B cell (primary cell): ENCODE measurements around the gene ANK2. TPM values are rescaled to one million over a fixed set of nuclear protein-coding genes. Genes with fewer than 3 reads are reported as not detected.

Experiments
- ATAC-seq: fragments of 200-7000 bp; cut with Tn5 transposase; one replicate; pipeline ENCODE4 v1.10.0; 2021; ENCODE audit warnings: low read depth, mild to moderate bottlenecking, moderate number of reproducible peaks, moderate library complexity
- CTCF ChIA-PET: fragments of 350-600 bp; sonication (Branson Sonifier 250); formaldehyde crosslinking; loops from one replicate; lab custom pipeline; 2021; ENCODE audit warnings: antibody characterized with exemption, inconsistent platforms; lab: Charles Lee
- POLR2A ChIA-PET: fragments of 350-600 bp; sonication (Branson Sonifier 250); formaldehyde crosslinking; loops from one replicate; lab custom pipeline; 2021; ENCODE audit warnings: antibody characterized with exemption; lab: Charles Lee
- DNase-seq: peaks from one replicate; pipeline ENCODE4 v3.0.0; 2013
- H2AFZ ChIP-seq: 2 replicates; pipeline ENCODE4 v1.6.1; 2012; ENCODE audit warnings: mild to moderate bottlenecking, low read depth, low read length; ENCODE audit not compliant: insufficient read depth, poor library complexity, severe bottlenecking
- H3K27ac ChIP-seq, 2 donors: 1 replicate in 1 of 2; 2 replicates in 1 of 2; pipeline ENCODE4 v1.5.1; 2012 to 2013; ENCODE audit warnings: low read length in 2 of 2, mild to moderate bottlenecking in 2 of 2, moderate library complexity in 1 of 2
- H3K27me3 ChIP-seq, 4 experiments: fragments of 200-600 bp in 1 of 4; sonication (generic) in 1 of 4; replicated peaks in 1 of 4; 1 replicate in 2 of 4; 2 replicates in 2 of 4; pipeline versions ENCODE4 v1.6.1 to v1.7.0; 2013 to 2016; ENCODE audit warnings: low read length in 3 of 4, mild to moderate bottlenecking in 2 of 4, mixed read lengths in 1 of 4, moderate library complexity in 1 of 4; ENCODE audit not compliant: insufficient read depth in 4 of 4, control insufficient read depth in 3 of 4; ENCODE audit errors: control extremely low read depth in 1 of 4
- H3K36me3 ChIP-seq, 2 experiments: replicated peaks in 1 of 2; 1 replicate in 1 of 2; 2 replicates in 1 of 2; pipeline versions ENCODE4 v1.6.1 to v1.7.1; 2013; ENCODE audit warnings: low read length in 1 of 2; ENCODE audit not compliant: insufficient read depth in 2 of 2, control insufficient read depth in 1 of 2; ENCODE audit errors: control extremely low read depth in 1 of 2, extremely low read depth in 1 of 2
- H3K4me1 ChIP-seq, 2 donors: fragments of 200-600 bp in 1 of 2; sonication (generic) in 1 of 2; 1 replicate in 1 of 2; 2 replicates in 1 of 2; pipeline versions ENCODE4 v1.5.1 to v1.6.1; 2013 to 2017; ENCODE audit warnings: low read length in 2 of 2; ENCODE audit not compliant: control insufficient read depth in 2 of 2, insufficient read depth in 2 of 2
- H3K4me2 ChIP-seq: replicated peaks from 2 replicates; pipeline ENCODE3; 2012; ENCODE audit warnings: mild to moderate bottlenecking, low read depth, low read length; ENCODE audit not compliant: poor library complexity, severe bottlenecking
- H3K4me3 ChIP-seq, 5 experiments: fragments of 200-600 bp in 1 of 5; sonication (generic) in 1 of 5; 1 replicate in 3 of 5; 2 replicates in 2 of 5; pipeline versions ENCODE4 v1.5.1 to v1.7.0; 2011 to 2016; ENCODE audit warnings: low read length in 4 of 5, mild to moderate bottlenecking in 4 of 5, low read depth in 2 of 5, control low read depth in 1 of 5, moderate library complexity in 1 of 5; ENCODE audit not compliant: insufficient read depth in 1 of 5; ENCODE audit errors: control extremely low read depth in 1 of 5, extremely low read depth in 1 of 5
- H3K79me2 ChIP-seq: fragments of 200-600 bp; sonication (generic); one replicate; pipeline ENCODE4 v1.6.0; 2016; ENCODE audit warnings: low read length; ENCODE audit not compliant: control insufficient read depth, insufficient read depth
- H3K9ac ChIP-seq: fragments of 200-600 bp; sonication (generic); 2 replicates; pipeline ENCODE4 v1.6.1; 2017; ENCODE audit warnings: mild to moderate bottlenecking, low read length, moderate library complexity
- H3K9me3 ChIP-seq, 3 donors: one replicate each; pipeline versions ENCODE4 v1.6.1 to v1.7.1; 2013; ENCODE audit warnings: low read length in 2 of 3; ENCODE audit not compliant: control insufficient read depth in 2 of 3, insufficient read depth in 1 of 3; ENCODE audit errors: control extremely low read depth in 1 of 3
- H4K20me1 ChIP-seq: 2 replicates; pipeline ENCODE4 v1.6.0; 2012; ENCODE audit warnings: mild to moderate bottlenecking, low read length; ENCODE audit not compliant: insufficient read depth, control insufficient read depth, poor library complexity, severe bottlenecking
- H3K27ac Mint-ChIP-seq: one replicate; pipeline ENCODE4 v1.8.0; 2021; ENCODE audit warnings: mixed read lengths
- H3K27me3 Mint-ChIP-seq: one replicate; pipeline ENCODE4 v1.8.0; 2021; ENCODE audit warnings: mixed read lengths
- H3K4me1 Mint-ChIP-seq: one replicate; pipeline ENCODE4 v1.8.0; 2021; ENCODE audit warnings: mixed read lengths
- H3K4me3 Mint-ChIP-seq: one replicate; pipeline ENCODE4 v1.8.0; 2021; ENCODE audit warnings: mixed read lengths
- H3K9me3 Mint-ChIP-seq: one replicate; pipeline ENCODE4 v1.8.0; 2022; ENCODE audit warnings: mixed read lengths; ENCODE audit not compliant: insufficient read depth
- EZH2 ChIP-seq: IDR thresholded peaks from 2 replicates; pipeline ENCODE4 v1.6.1; 2012; ENCODE audit warnings: borderline replicate concordance, low read depth, mild to moderate bottlenecking, moderate library complexity, low read length; ENCODE audit not compliant: insufficient read depth, poor library complexity, severe bottlenecking
- WGBS: methylation state at CpG from one replicate; pipeline ENCODE4 v1.1.5; 2013; ENCODE audit warnings: missing lambda C conversion rate; ENCODE audit not compliant: insufficient coverage; 5-methylcytosine and 5-hydroxymethylcytosine counted together
- intact Hi-C: fragments of 100-400 bp; cut with micrococcal nuclease; formaldehyde crosslinking; loops from one replicate; pipeline ENCODE4 v1.10.0; 2022
- polyA plus RNA-seq: library from polyadenylated mRNA; depleted of rRNA; stranded (reverse); fragments of >200 nt; gene quantifications from 2 replicates; pipeline ENCODE4 v1.2.3, GENCODE V29; 2012
- total RNA-seq, 2 donors: library from RNA; stranded (reverse); fragments of 120-200 nt in 1 of 2; gene quantifications; 1 replicate in 1 of 2; 2 replicates in 1 of 2; pipeline versions ENCODE4 v1.2.3 to v1.2.4, GENCODE V29; 2013 to 2022
- TF ChIP-seq, protein P1 (sequence below): fragments of 200-600 bp; IDR thresholded peaks from one replicate; pipeline ENCODE4 v1.8.0; 2022; ENCODE audit warnings: antibody characterized with exemption, mild to moderate bottlenecking

ANK2 gene
- total and polyA plus RNA-seq, 2 donors (not counting 1 experiment from before 2014, with no cell fraction given), result 0.16 to 3.6 TPM

DNA sequence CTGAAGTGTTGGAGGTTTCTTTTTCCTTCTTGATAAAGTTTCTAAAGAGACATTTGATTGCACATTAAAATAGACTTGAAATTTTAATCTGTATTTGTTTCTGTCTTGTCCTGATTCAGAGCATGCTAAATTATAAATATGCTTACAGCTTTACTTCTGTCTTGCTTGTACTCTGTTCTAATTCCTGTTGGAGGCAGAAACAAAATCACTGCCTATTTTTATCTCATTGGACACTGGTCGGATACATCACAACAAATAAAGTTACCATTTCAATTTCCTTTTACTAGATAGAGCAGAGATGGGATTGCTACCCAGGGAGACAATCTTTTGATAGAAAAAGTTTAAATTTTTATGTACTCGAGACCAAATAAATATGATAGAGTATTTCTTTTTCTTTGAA, 6.9 kb downstream of the ANK2 start:
- TF ChIP-seq, protein P1, sequence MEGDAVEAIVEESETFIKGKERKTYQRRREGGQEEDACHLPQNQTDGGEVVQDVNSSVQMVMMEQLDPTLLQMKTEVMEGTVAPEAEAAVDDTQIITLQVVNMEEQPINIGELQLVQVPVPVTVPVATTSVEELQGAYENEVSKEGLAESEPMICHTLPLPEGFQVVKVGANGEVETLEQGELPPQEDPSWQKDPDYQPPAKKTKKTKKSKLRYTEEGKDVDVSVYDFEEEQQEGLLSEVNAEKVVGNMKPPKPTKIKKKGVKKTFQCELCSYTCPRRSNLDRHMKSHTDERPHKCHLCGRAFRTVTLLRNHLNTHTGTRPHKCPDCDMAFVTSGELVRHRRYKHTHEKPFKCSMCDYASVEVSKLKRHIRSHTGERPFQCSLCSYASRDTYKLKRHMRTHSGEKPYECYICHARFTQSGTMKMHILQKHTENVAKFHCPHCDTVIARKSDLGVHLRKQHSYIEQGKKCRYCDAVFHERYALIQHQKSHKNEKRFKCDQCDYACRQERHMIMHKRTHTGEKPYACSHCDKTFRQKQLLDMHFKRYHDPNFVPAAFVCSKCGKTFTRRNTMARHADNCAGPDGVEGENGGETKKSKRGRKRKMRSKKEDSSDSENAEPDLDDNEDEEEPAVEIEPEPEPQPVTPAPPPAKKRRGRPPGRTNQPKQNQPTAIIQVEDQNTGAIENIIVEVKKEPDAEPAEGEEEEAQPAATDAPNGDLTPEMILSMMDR, result no peak
- Histone ChIP-seq H3K79me2 (no peaks in the 10 kb centered on the region), H3K9ac (no peak overlapping the region), H3K27me3 (no peaks in the 10 kb centered on the region), H3K4me3 (no peak overlapping the region), H3K27ac (no peak overlapping the region), H2AFZ (no peak overlapping the region), H4K20me1 (no peaks in the 10 kb centered on the region), H3K4me2 (no peak overlapping the region), H3K9me3 (no peaks in the 10 kb centered on the region), H3K36me3 (no peaks in the 10 kb centered on the region), H3K4me1 (no peaks in the 10 kb centered on the region)
- Mint-ChIP-seq H3K9me3 (no peaks in the 10 kb centered on the region), H3K27ac (no peak overlapping the region), H3K4me1 (no peaks in the 10 kb centered on the region), H3K4me3 (no peak overlapping the region), H3K27me3 (no peaks in the 10 kb centered on the region)
- ChIA-PET POLR2A (no interaction called here), CTCF (no interaction called here)
- WGBS, result no CpG with 5 or more reads among the region's 2 CpGs
- DNase-seq, result no peak
- intact Hi-C loops, result no loop called here
- no peak for ATAC-seq

DNA sequence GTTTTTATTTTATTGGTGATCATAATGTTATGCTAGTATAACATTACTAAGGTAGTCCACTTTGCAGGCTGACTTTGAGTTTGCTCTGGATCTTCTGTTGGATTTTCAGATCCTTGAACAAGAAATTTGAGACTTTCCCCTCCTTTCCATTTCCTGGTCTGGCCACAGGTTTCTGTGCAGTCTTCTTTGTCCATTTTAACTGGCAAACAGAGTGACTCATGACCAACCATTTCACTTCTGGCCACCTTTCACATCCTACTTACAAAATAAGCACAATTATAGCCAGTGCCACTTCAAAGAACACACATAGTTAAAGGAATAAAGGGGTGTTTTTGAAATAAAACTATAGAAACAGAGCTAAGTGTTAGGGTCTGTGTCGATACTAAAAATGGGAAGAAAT, 8.4 kb downstream of the ANK2 start:
- DNase-seq, result no peak
- Histone ChIP-seq H3K4me1 (no peaks in the 10 kb centered on the region), H3K9me3 (no peaks in the 10 kb centered on the region), H4K20me1 (no peaks in the 10 kb centered on the region), H3K4me2 (no peak overlapping the region), H3K9ac (no peak overlapping the region), H3K79me2 (no peaks in the 10 kb centered on the region), H3K4me3 (no peak overlapping the region), H3K27me3 (no peaks in the 10 kb centered on the region), H3K36me3 (no peaks in the 10 kb centered on the region), H2AFZ (no peak overlapping the region), H3K27ac (no peak overlapping the region)
- intact Hi-C loops, result no loop called here
- Mint-ChIP-seq H3K27me3 (no peaks in the 10 kb centered on the region), H3K27ac (no peak overlapping the region), H3K4me3 (no peak overlapping the region), H3K4me1 (no peaks in the 10 kb centered on the region), H3K9me3 (no peaks in the 10 kb centered on the region)
- POLR2A ChIA-PET, result no interaction called here
- CTCF ChIA-PET, result no interaction called here
- ATAC-seq, result no peak
- TF ChIP-seq, protein P1, result no peak
- TF ChIP-seq EZH2, result no peak
- WGBS, result no CpG with 5 or more reads among the region's 1 CpG
